DMS114 treated with DMSO at 0.1 percent for 48 hours (cell line): ENCODE measurements around the gene NR3C2.

ENCODE experiments used
- DNase-seq: peaks from one replicate; lab custom pipeline; 2025; ENCODE audit not compliant: unreplicated experiment; lab: John Stamatoyannopoulos, UW

Gene NR3C2

DNA sequence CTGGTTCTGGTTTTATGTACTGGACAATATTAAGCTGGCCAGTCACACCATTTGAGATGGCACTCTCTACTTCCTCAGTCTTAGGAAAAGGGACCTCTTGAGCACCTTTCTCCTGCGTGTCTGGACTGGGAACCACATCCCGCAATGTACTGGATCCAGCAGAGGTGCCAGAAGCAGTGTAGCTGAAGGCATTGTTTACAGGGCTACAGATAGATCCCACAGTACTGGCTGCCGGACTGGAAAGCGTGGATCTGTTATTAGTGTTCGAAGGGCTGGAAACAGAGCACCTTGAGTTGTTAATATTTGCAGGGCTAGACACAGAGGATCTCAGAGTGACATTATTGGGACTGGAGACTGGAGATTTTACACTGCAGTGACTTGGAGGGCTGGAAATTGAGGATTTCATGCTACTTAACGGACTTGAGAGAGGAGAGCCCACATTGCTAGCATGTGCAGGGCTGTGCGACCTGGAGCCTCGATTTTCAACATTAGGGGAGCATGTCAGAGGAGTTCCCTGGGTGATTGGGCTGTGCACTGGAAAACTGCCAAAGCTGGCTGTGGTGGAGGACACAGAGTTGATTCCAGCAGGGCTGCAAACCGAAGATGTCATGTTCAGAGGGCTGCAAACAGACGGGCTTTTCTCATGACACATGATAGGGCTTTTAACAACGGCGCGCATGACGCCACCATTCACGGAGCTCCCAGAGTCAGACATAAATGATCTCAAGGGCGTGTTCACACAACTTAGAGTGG lies 6.4 kb downstream of the NR3C2 start:
- no peak for DNase-seq

DNA sequence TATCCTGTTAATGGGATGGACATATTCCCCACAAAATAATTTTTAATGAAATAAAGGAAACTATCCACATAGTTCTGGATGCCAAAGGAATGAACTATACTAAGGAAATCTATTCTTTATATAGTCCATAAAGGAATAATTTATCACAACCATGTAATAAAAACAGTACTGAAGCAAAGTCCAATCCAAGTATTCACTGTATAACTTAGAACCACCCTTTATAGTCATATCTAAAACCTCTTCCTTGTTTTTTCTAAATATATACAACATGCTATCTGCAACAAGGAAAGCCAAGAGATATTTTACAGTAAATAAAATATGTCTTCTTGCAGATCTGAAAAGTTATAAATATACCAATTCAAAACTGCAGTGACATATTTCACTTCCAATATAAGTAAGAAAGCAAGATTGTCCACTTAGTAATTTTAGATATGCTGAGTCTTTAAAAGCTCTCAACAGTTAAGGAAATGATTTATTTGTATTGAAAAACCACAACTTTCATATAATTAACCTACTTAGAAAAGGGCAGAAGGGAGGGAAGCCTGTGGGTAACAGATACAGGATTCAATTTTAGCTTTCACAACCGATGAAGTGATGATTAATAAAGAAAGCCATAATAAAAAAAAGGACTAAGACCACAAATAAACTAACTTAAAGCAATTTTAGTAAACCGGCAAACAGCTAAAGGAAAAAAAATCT lies 8.0 kb downstream of the NR3C2 start:
- no peak for DNase-seq

- no peak for DNase-seq
These were observed 10.8 kb downstream of the NR3C2 start for GRCh38 chr4:148431401-148431800.

- no peak for DNase-seq
These were observed 11.4 kb downstream of the NR3C2 start for GRCh38 chr4:148430854-148431253.

DNA sequence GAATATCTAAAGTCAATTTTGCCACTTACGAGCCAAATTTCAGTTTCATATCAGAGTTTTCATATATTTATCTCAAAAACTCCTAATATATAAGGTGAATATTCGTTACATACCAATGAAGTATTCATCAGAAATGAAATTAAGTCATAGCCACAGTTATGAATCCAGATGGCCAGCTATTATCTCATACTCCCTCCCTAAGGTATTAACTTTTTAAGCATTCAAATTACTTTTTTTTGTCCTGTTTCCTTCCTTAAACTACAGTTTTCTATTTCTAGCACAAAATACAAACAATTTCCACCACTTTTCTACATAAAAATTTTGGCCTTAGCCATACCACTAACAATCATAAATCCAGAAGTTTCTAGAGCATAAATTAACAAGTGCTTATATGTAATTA lies 13.0 kb downstream of the NR3C2 start:
- no peak for DNase-seq

GRCh38 chr4:148426643-148427042 lies 15.6 kb downstream of the NR3C2 start:
- DNase-seq = no peak

DNA sequence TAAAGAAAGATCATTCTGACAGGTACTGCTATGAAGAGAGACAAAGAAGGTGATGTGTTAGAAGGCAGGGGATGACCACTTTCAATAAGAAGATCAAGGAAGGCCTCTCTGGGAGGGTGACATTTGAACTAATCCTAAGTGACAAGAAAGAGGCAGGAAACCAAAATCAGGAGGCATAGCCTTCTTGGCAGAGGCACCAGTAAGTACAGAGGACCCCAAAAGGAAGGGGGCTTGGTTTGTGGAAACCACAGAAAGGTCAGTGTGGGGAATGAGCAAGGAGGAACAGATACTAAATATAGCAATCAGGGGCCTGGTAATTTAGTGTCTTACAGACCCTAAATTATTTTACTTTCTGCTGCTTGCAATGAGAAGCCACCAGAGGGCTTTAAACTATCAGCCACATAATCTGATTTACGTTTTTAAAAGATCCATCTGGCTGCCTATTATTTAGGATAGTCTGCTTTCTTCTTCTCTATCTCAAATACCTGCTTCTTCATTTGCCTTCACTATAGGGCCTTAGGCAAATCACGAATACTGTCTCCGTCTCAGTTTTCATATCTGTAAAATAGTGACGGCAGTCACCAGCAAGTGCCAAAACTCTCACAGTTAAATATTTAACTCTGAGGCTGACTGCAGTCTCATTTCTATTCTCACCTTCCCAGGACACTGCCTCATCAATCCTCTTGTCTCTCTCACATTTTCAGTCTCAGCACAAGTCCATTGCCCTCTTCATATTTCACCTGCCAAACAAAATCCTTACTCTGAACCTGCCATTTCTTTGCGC lies 16.7 kb downstream of the NR3C2 start:
- no peak for DNase-seq

- no peak for DNase-seq
These were observed 21.8 kb downstream of the NR3C2 start for GRCh38 chr4:148420397-148420796.

DNA sequence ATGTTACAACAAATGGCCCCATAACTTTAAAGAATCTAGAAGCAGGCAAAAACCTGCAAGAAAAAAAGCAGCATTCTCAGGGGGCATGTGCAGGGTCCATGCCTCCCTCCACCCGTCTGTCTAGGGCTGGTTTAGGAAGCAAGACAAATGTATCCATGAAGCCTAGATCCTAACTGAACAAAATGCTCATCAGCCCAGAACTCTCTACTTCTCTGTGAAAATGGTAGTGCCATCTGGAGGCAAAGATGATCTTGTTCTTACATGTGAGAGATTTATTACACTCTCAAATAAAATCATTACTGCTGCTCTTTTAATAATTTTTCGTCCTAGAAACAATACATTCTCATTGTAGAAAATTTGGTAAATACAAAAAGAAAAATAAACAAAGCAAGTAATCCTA lies 26.7 kb downstream of the NR3C2 start:
- no peak for DNase-seq

- DNase-seq = no peak
These were observed 29.7 kb downstream of the NR3C2 start for GRCh38 chr4:148412460-148412994.

GRCh38 chr4:148405161-148405893 lies 36.9 kb downstream of the NR3C2 start:
- DNase-seq = no peak

- no peak for DNase-seq
These were observed 43.2 kb downstream of the NR3C2 start for GRCh38 chr4:148398988-148399387.

DNA sequence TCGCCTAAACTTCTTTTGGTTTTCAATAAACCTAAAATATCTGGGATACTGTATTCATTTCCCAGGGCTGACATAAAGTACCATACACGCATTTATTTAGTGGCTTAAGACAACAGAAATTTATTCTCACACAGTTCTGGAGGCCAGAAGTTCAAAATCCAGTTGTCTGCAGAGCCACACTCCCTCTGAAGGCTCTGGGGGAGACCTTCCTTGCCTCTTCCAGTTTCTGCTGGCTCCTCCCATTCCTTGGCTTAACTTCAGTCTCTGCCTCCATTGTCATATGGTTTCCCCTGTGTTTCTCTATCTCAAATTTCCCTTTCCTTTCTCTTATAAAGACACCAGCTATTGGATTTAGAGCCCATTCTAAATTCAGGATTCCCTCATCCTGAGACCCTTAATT lies 44.4 kb downstream of the NR3C2 start:
- DNase-seq = no peak

DNA sequence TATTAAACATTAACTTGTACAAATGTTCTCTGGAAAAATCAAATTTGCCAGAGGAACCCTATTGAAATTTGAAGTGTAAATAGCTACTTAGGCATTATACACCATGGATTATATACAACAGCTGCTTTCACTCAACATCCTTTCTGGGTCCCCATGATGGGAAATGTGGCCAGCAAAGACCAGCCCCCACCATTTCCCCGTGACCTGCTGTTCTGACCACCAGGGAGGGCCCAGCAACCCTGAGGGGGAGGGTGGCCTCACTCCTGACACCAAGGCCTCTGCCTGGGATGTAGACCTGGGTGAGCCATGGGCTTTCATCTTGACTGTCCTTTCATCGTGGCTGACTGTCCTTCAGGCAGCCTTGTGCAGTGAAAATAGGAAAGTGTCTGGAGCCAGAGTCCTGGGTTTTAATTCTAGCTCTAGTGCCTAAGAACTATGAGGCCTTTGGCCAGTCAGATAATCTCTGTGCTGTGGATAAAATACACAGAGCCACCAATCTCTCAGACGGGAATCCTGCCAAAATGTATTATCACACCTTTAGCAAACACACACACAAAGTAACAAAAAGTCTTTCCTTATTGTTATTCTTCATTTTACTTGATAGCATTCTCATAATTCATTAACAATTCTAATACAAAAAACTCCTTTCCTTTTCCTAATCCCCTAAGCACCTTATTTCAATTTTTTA lies 45.1 kb downstream of the NR3C2 start:
- DNase-seq = no peak

DNA sequence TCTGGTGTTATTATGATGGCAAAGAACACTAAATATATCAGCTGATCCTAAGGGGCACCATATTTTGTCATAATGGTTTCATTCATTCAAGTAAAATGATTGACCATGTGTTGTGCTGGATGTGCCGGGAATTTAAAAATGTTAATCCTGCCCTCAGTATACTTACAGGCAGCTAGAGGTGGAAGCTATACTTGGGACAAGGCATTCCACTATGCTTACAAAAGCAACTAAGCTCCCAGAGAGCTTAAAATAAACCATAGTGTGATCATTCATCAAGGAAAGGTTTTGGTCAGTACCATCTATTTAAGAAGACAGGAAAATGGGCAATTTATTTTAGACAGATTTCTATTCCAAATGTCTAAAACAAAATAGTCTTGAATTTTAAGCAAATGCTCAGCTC lies 46.4 kb downstream of the NR3C2 start:
- DNase-seq = no peak

- no peak for DNase-seq
These were observed 51.2 kb downstream of the NR3C2 start for GRCh38 chr4:148391056-148391455.

- no peak for DNase-seq
These were observed 51.9 kb downstream of the NR3C2 start for GRCh38 chr4:148390311-148390710.

DNA sequence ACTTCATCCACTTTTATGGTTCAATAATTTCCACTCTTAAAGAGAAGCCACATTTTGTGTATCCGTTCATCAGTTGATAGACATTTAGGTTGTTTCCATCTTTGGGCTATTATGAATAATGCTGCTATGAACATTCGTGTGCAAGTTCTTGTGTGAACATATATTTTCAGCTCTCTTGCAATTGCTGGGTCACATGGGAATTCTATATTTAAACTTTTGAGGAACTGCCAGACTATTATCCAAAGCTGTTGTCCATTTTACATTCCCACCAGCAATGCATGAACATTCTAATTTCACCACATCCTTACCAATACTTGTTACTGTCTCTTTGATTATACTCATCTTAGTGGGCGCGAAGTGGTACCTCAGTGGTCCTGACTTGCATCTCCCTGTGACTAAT lies 61.9 kb downstream of the NR3C2 start:
- no peak for DNase-seq

- DNase-seq = no peak
These were observed 66.1 kb downstream of the NR3C2 start for GRCh38 chr4:148376151-148376550.

DNA sequence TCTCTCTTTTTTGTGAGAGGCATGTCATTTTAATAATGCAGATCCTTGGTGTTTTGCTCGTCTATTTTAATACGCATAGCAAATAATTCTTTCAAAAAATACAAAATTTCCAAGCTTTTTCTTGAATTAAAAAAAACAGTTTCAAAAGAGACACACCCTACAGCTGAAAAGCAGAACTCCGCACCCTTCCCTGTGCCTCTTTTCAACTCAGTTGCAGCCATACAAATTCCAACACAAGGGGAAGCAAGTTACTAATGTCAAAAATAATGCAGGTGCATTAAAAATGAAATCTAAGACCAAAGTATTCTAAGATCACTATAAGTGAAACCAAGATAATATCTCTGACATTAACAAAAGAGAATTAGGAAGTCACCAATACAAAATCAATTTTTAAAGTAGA lies 66.6 kb downstream of the NR3C2 start:
- DNase-seq = no peak
